Prostate gland (tissue), 2 donors: ENCODE measurements around the gene CHRNE. TPM values are rescaled to one million over a fixed set of nuclear protein-coding genes. Genes with fewer than 3 reads are reported as not detected.
A peak's percentile ranks its signal among the peaks of the same experiment; 100 is the strongest.

Experiments used
- DNase-seq: peaks from one replicate; pipeline ENCODE4 v3.0.0-alpha.2; 2019; ENCODE audit warnings: low spot score
- H3K27ac ChIP-seq, 2 donors: fragments of 200-600 bp; sonication (generic); 2 replicates each; pipeline ENCODE4 v1.5.1; 2017 to 2019
- H3K27me3 ChIP-seq: fragments of 200-600 bp; sonication (generic); replicated peaks from 2 replicates; pipeline ENCODE4 v1.5.1; 2019; ENCODE audit not compliant: insufficient read depth
- H3K36me3 ChIP-seq, 2 donors: fragments of 200-600 bp; sonication (generic); 1 replicate in 1 of 2; 2 replicates in 1 of 2; pipeline versions ENCODE4 v1.5.1 to v1.8.1; 2017 to 2019
- H3K4me1 ChIP-seq: fragments of 200-600 bp; sonication (generic); replicated peaks from 2 replicates; pipeline ENCODE4 v1.5.1; 2019
- H3K4me3 ChIP-seq, 2 donors: fragments of 200-600 bp; sonication (generic); 2 replicates each; pipeline ENCODE4 v1.5.1; 2017 to 2019
- H3K9me3 ChIP-seq: fragments of 200-600 bp; sonication (generic); 2 replicates; pipeline ENCODE4 v1.5.1; 2017
- POLR2A ChIP-seq: fragments of 450-650 bp; IDR thresholded peaks from one replicate; pipeline ENCODE4 v1.6.1; 2016; ENCODE audit warnings: antibody characterized with exemption, mild to moderate bottlenecking
- POLR2AphosphoS5 ChIP-seq: sonication (generic); formaldehyde crosslinking; IDR thresholded peaks from one replicate; pipeline ENCODE4 v1.6.1; 2017; ENCODE audit warnings: antibody characterized with exemption
- WGBS: methylation state at CpG from one replicate; pipeline ENCODE4 v1.1.5; 2018; 5-methylcytosine and 5-hydroxymethylcytosine counted together
- intact Hi-C: fragments of 100-400 bp; cut with DNase I; formaldehyde crosslinking; loops from one replicate; pipeline ENCODE4 v1.14.2; 2022
- total RNA-seq, 2 donors: library from RNA; depleted of rRNA; stranded (reverse); fragments of >200 nt; gene quantifications; one replicate each; pipeline ENCODE4 v1.1.0, GENCODE V29; 2016
- TF ChIP-seq, protein P1 (sequence below), 4 experiments: fragments of 200-600 bp in 2 of 4; fragments of 450-650 bp in 2 of 4; sonication (generic) in 2 of 4; IDR thresholded peaks; 1 replicate in 3 of 4; 2 replicates in 1 of 4; pipeline ENCODE4 v1.5.1; 2016 to 2019; ENCODE audit warnings: antibody characterized with exemption in 4 of 4, mild to moderate bottlenecking in 2 of 4, moderate library complexity in 2 of 4

Gene CHRNE
- total RNA-seq, 2 donors from 2014 or later, result 0.64 to 1.0 TPM

DNA sequence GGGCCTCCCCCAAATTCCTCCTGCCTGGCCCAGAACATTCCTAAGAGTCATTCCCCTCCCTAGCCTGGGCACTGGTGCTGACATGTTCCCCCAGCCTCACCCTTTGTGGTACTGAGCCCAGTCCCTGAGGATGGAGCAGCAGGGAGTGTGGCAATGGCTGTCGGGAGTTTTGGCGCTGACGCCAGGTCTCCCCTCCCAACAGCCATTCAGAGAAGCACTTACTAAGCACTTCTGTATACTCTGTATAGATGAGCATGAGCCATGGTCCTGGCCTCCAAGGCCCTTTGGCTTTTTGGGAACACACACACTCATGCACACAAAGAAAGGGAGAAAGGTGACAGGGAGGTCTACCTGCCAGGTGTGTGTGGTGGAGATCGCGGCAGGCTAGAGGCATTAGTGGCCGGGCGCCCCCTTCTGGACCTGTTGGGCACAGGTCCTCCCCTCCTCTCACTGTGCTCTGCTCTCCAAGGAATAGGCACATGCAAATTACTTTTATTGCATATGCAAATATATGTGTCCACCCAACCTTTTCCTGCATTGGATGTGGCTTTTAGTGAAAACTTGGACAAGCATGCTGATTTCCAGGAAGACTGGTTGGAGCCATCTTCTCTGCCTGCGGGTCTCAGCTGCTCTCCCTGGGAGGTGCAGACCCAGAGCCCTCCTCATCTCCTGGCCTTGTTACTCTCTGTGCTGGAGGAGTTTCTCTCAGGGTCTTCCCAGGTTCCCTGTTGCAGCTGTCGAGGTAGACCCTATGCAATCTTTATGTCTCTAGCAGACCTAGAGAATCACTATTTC, 20.9 kb downstream of the CHRNE start:
- 32% methylated on average over 9 of the region's 9 CpGs for WGBS
- intact Hi-C loops, result no loop called here
- H3K4me1 ChIP-seq, result no peaks in the 10 kb centered on the region
- no peaks in the 10 kb centered on the region for H3K9me3 ChIP-seq
- H3K27ac ChIP-seq, result no peak overlapping the region
- H3K36me3 ChIP-seq, result peaks cover 13 to 16% of the 10 kb centered on the region in 2 donors
- no peak for TF ChIP-seq POLR2A
- TF ChIP-seq, protein P1, sequence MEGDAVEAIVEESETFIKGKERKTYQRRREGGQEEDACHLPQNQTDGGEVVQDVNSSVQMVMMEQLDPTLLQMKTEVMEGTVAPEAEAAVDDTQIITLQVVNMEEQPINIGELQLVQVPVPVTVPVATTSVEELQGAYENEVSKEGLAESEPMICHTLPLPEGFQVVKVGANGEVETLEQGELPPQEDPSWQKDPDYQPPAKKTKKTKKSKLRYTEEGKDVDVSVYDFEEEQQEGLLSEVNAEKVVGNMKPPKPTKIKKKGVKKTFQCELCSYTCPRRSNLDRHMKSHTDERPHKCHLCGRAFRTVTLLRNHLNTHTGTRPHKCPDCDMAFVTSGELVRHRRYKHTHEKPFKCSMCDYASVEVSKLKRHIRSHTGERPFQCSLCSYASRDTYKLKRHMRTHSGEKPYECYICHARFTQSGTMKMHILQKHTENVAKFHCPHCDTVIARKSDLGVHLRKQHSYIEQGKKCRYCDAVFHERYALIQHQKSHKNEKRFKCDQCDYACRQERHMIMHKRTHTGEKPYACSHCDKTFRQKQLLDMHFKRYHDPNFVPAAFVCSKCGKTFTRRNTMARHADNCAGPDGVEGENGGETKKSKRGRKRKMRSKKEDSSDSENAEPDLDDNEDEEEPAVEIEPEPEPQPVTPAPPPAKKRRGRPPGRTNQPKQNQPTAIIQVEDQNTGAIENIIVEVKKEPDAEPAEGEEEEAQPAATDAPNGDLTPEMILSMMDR (IDR thresholded peaks at IDR 0.05), result peak; percentile 72 to 89 (median 80)
- peak; percentile 57 for TF ChIP-seq POLR2AphosphoS5
- H3K4me3 ChIP-seq, result no peak overlapping the region
- H3K27me3 ChIP-seq, result no peaks in the 10 kb centered on the region
- DNase-seq, result peak; percentile 74

DNA sequence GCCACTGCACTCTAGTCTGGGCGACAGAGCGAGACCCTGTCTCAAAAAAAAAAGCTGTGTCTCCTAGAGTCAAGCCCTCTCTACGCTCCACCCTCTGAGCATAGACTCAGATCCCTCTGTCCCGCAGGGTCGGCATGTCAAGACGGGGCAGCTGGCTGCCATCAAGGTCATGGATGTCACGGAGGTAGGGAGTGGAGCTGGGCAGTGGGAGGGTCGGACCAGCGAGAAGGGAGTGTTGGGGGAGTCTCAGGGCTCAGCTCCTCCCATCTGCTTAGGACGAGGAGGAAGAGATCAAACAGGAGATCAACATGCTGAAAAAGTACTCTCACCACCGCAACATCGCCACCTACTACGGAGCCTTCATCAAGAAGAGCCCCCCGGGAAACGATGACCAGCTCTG, 22.0 kb downstream of the CHRNE start:
- Histone ChIP-seq H3K27ac (no peak overlapping the region), H3K9me3 (no peaks in the 10 kb centered on the region), H3K4me3 (no peak overlapping the region), H3K4me1 (no peaks in the 10 kb centered on the region), H3K27me3 (no peaks in the 10 kb centered on the region), H3K36me3 (peaks cover 9 to 11% of the 10 kb centered on the region in 2 donors)
- no peak for DNase-seq
- whole genome bisulfite sequencing, result 77% methylated on average over 15 of the region's 15 CpGs
- TF ChIP-seq, protein P1 (IDR thresholded peaks at IDR 0.05), result no peak
- TF ChIP-seq POLR2A (no peak), POLR2AphosphoS5 (no peak)
- intact Hi-C loops, result no loop called here

DNA sequence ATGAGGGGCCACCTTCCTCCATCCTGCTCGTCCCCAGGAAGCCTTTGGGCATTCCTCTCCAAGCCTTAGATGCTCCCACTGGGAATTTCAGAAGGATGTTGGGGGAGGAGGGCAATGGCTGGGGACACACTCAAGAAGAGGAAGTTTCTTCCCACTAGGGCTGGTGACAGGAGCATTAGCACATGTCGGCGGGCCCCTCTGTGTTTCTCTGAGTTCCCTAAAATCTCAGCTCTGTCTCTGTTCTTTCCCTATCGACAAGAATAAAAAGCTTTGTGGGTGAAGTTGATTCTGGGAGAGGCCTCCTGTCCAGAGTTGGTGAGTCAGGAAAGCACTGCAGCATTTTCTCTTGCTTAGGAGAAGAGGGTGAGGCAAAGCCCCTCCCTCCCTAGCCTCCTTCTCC, 23.3 kb downstream of the CHRNE start:
- DNase-seq, result no peak
- intact Hi-C loops, result no loop called here
- Histone ChIP-seq H3K36me3 (peaks cover 2 to 6% of the 10 kb centered on the region in 2 donors), H3K4me3 (no peak overlapping the region), H3K27me3 (no peaks in the 10 kb centered on the region), H3K4me1 (no peaks in the 10 kb centered on the region), H3K9me3 (no peaks in the 10 kb centered on the region), H3K27ac (no peak overlapping the region)
- TF ChIP-seq POLR2A, result no peak
- WGBS, result 86% methylated on average over 4 of the region's 4 CpGs

DNA sequence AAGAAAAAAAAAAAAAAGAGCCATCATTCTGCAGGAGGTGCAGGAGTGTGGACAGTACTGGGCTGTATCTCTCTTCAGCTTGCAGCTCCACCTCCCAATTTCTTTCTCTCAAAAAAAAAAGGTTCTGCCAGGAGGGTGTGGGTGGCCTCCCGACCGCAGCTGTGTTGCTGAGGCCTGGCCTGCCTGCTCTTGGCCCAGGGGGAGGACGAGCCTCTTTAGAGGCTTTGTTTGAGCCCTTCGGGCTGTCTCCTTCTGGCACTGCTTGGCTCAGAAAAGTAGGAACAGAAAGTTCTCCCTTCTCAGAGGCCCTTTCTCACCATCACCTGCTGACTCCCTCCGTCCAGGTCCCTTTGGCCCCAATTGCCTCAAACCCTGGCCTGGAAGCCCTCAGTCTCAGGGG, 25.8 kb downstream of the CHRNE start:
- no peaks in the 10 kb centered on the region for H3K36me3 ChIP-seq
- TF ChIP-seq POLR2AphosphoS5, result no peak
- TF ChIP-seq, protein P1 (IDR thresholded peaks at IDR 0.05), result no peak
- no peak for TF ChIP-seq POLR2A
- no peaks in the 10 kb centered on the region for H3K27me3 ChIP-seq

DNA sequence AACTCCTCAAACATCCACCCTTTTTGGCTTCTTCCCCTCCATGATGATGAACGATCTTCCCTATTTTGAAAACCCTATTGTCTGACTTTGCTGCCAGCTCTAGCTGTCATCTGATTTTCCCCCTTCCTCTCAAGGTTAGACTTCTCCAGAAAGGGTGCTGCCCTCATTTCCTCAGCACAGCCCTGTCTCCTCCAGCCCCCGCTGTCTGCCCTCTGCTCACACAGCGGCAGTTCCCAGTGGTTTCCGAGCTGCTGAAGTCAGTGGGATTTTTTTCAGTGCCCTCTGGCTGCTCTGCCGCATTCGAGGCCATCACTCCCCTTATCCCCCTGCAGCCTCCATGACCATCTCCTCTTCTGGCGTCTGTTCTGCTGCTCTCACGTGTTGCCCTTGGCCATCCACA, 30.1 kb downstream of the CHRNE start:
- Histone ChIP-seq H3K4me1 (no peaks in the 10 kb centered on the region), H3K27me3 (no peaks in the 10 kb centered on the region), H3K36me3 (no peaks in the 10 kb centered on the region), H3K9me3 (no peaks in the 10 kb centered on the region), H3K27ac (no peak overlapping the region), H3K4me3 (no peak overlapping the region)
- intact Hi-C loops, result no loop called here
- no peak for TF ChIP-seq POLR2AphosphoS5
- TF ChIP-seq, protein P1 (IDR thresholded peaks at IDR 0.05), result no peak
- no peak for TF ChIP-seq POLR2A
- WGBS, result 38% methylated on average over 8 of the region's 8 CpGs
- no peak for DNase-seq

More for the DNA sequence above, 25.8 kb downstream of the CHRNE start:
- no peak for DNase-seq
- intact Hi-C loops, result no loop called here
- no peaks in the 10 kb centered on the region for H3K9me3 ChIP-seq
- WGBS, result 55% methylated on average over 5 of the region's 5 CpGs
- no peak overlapping the region for H3K4me3 ChIP-seq
- no peak overlapping the region for H3K27ac ChIP-seq
- H3K4me1 ChIP-seq, result no peaks in the 10 kb centered on the region
